HepG2 (cell line): ENCODE results near the gene CTNNA2. TPM values are rescaled to one million over a fixed set of nuclear protein-coding genes. Genes with fewer than 3 reads are reported as not detected.

Source experiments
- ATAC-seq: fragments of 200-7000 bp; cut with Tn5 transposase; 3 replicates; pipeline ENCODE4 v1.9.1; 2020; ENCODE audit warnings: mild to moderate bottlenecking, moderate library complexity
- BruUV-seq: library from RNA; stranded (reverse); fragments of 400-500 nt; replicated peaks from 2 replicates; lab custom pipeline; 2021; lab: Mats Ljungman, UMichigan
- CTCF ChIA-PET: fragments of 300-600 bp; formaldehyde crosslinking; extraction: SDS; loops from one replicate; lab custom pipeline; 2021; ENCODE audit warnings: low total read pairs, inconsistent platforms, low intra/inter-chr PET ratio; lab: Yijun Ruan, JAX
- POLR2A ChIA-PET: fragments of 350-600 bp; sonication (Branson Sonifier 250); formaldehyde crosslinking; loops from one replicate; lab custom pipeline; 2020; ENCODE audit warnings: antibody characterized with exemption, inconsistent platforms; lab: Yijun Ruan, JAX
- DNase-seq: peaks from one replicate; pipeline ENCODE4 v3.0.0-alpha.2; 2015; ENCODE audit warnings: low spot score
- FAIRE-seq: peaks from 3 replicates; lab custom pipeline; 2011; peaks lifted over from hg19 to GRCh38; lab: Jason Lieb, UNC
- H2AFZ ChIP-seq: one replicate; pipeline ENCODE4 v1.6.1; 2011; ENCODE audit warnings: low read length, inconsistent platforms
- H3K27ac ChIP-seq: fragments of 300-600 bp; 3 replicates; pipeline ENCODE4 v1.8.0; 2011; ENCODE audit warnings: mixed run types, mild to moderate bottlenecking, mixed read lengths, low read length, inconsistent platforms; ENCODE audit not compliant: insufficient read depth; ENCODE audit errors: extremely low read length
- H3K27me3 ChIP-seq, 2 experiments: fragments of 200-600 bp in 1 of 2; 2 replicates in 1 of 2; 3 replicates in 1 of 2; pipeline versions ENCODE4 v1.6.0 to v1.8.0; 2011; ENCODE audit warnings: low read length in 2 of 2, mild to moderate bottlenecking in 2 of 2, moderate library complexity in 2 of 2, inconsistent platforms in 1 of 2; ENCODE audit not compliant: insufficient read depth in 2 of 2, control insufficient read depth in 1 of 2
- H3K36me3 ChIP-seq, 2 experiments: fragments of 200-600 bp in 1 of 2; replicated peaks in 1 of 2; 2 replicates in 1 of 2; 3 replicates in 1 of 2; pipeline versions ENCODE4 v1.5.1 to v1.8.0; 2011; ENCODE audit warnings: low read length in 2 of 2, inconsistent platforms in 1 of 2; ENCODE audit not compliant: insufficient read depth in 2 of 2, control insufficient read depth in 1 of 2
- H3K4me1 ChIP-seq: 2 replicates; pipeline ENCODE4 v1.5.1; 2012; ENCODE audit warnings: low read length, inconsistent platforms; ENCODE audit not compliant: insufficient read depth
- H3K4me2 ChIP-seq: 2 replicates; pipeline ENCODE4 v1.6.0; 2011; ENCODE audit warnings: low read depth, low read length, inconsistent platforms
- H3K4me3 ChIP-seq, 3 experiments: fragments of 200-600 bp in 1 of 3; sonication (generic), shearing (Covaris generic) in 1 of 3; replicated peaks in 1 of 3; 2 replicates each; pipeline ENCODE4 v1.5.1; 2011 to 2016; ENCODE audit warnings: low read length in 3 of 3, inconsistent platforms in 2 of 3, low read depth in 2 of 3, mild to moderate bottlenecking in 2 of 3, control low read depth in 1 of 3, mixed read lengths in 1 of 3; ENCODE audit not compliant: insufficient read depth in 1 of 3
- H3K79me2 ChIP-seq: one replicate; pipeline ENCODE4 v1.6.1; 2011; ENCODE audit warnings: low read length, inconsistent platforms; ENCODE audit not compliant: insufficient read depth
- H3K9ac ChIP-seq: 2 replicates; pipeline ENCODE4 v1.6.0; 2011; ENCODE audit warnings: mild to moderate bottlenecking, low read depth, low read length, inconsistent platforms; ENCODE audit not compliant: insufficient read depth
- H3K9me3 ChIP-seq: 2 replicates; pipeline ENCODE4 v1.5.1; 2012; ENCODE audit warnings: mild to moderate bottlenecking, low read length
- H4K20me1 ChIP-seq: 2 replicates; pipeline ENCODE4 v1.6.0; 2011; ENCODE audit warnings: inconsistent platforms, mild to moderate bottlenecking, low read length, moderate library complexity; ENCODE audit not compliant: insufficient read depth
- ASH2L ChIP-seq: fragments of 300-600, 200-600 bp; sonication (generic); IDR thresholded peaks from 2 replicates; pipeline ENCODE4 v1.7.0; 2017; ENCODE audit warnings: low read depth, mild to moderate bottlenecking, moderate library complexity, mixed read lengths, low read length; ENCODE audit not compliant: insufficient read length
- BATF2 ChIP-seq: sonication (generic); formaldehyde crosslinking; IDR thresholded peaks from 2 replicates; pipeline ENCODE4 v1.8.0; 2022; ENCODE audit warnings: mild to moderate bottlenecking, missing genetic modification reagents, moderate library complexity
- ELF4 ChIP-seq: sonication (generic); formaldehyde crosslinking; IDR thresholded peaks from 2 replicates; pipeline ENCODE4 v1.5.0; 2020; ENCODE audit warnings: missing genetic modification reagents, mild to moderate bottlenecking, moderate library complexity, borderline replicate concordance
- ETS1 ChIP-seq: sonication (generic); formaldehyde crosslinking; IDR thresholded peaks from 2 replicates; pipeline ENCODE4 v1.4.0; 2020; ENCODE audit warnings: missing genetic modification reagents
- GTF3A ChIP-seq: sonication (generic); formaldehyde crosslinking; conservative IDR thresholded peaks from 2 replicates; pipeline ENCODE4 v1.4.0; 2020; ENCODE audit warnings: mild to moderate bottlenecking, missing genetic modification reagents
- HIVEP1 ChIP-seq: sonication (generic); formaldehyde crosslinking; IDR thresholded peaks from 2 replicates; pipeline ENCODE4 v1.4.0; 2020; ENCODE audit warnings: mild to moderate bottlenecking, missing genetic modification reagents
- ISX ChIP-seq: sonication (generic); formaldehyde crosslinking; conservative IDR thresholded peaks from 2 replicates; pipeline ENCODE4 v1.5.0; 2020; ENCODE audit warnings: missing genetic modification reagents
- MYNN ChIP-seq: sonication (generic); formaldehyde crosslinking; IDR thresholded peaks from 2 replicates; pipeline ENCODE4 v1.4.0; 2020; ENCODE audit warnings: mild to moderate bottlenecking, low read depth, missing genetic modification reagents
- NFKB2 ChIP-seq: sonication (generic); formaldehyde crosslinking; IDR thresholded peaks from 2 replicates; pipeline ENCODE4 v1.4.0; 2020; ENCODE audit warnings: missing genetic modification reagents, borderline replicate concordance
- NFKBIZ ChIP-seq: IDR thresholded peaks from 2 replicates; pipeline ENCODE4 v1.6.1; 2018; ENCODE audit warnings: missing genetic modification reagents, missing compliant biosample characterization
- SETDB1 ChIP-seq: sonication (generic); formaldehyde crosslinking; IDR thresholded peaks from 2 replicates; pipeline ENCODE4 v1.5.1; 2020; ENCODE audit warnings: missing genetic modification reagents, mild to moderate bottlenecking, borderline replicate concordance
- TOE1 ChIP-seq: sonication (generic); formaldehyde crosslinking; IDR thresholded peaks from 2 replicates; pipeline ENCODE4 v1.4.0; 2020; ENCODE audit warnings: mild to moderate bottlenecking, missing genetic modification reagents
- ZBTB7B ChIP-seq: sonication (generic); formaldehyde crosslinking; IDR thresholded peaks from 2 replicates; pipeline ENCODE4 v1.4.0; 2020; ENCODE audit warnings: missing genetic modification reagents
- ZMYM4 ChIP-seq: sonication (generic); formaldehyde crosslinking; IDR thresholded peaks from 2 replicates; pipeline ENCODE4 v1.8.1; 2023; ENCODE audit warnings: mild to moderate bottlenecking, missing genetic modification reagents
- ZNF292 ChIP-seq: sonication (generic); formaldehyde crosslinking; IDR thresholded peaks from 2 replicates; pipeline ENCODE4 v1.8.1; 2022; ENCODE audit warnings: mild to moderate bottlenecking, low read depth, missing genetic modification reagents, borderline replicate concordance
- ZNF335 ChIP-seq: sonication (generic); formaldehyde crosslinking; IDR thresholded peaks from 2 replicates; pipeline ENCODE4 v1.4.0; 2020; ENCODE audit warnings: missing genetic modification reagents
- ZNF34 ChIP-seq: sonication (generic); formaldehyde crosslinking; IDR thresholded peaks from 2 replicates; pipeline ENCODE4 v1.4.0; 2020; ENCODE audit warnings: mild to moderate bottlenecking, missing genetic modification reagents, borderline replicate concordance
- ZSCAN31 ChIP-seq: sonication (generic); formaldehyde crosslinking; IDR thresholded peaks from 2 replicates; pipeline ENCODE4 v1.5.0; 2020; ENCODE audit warnings: low read depth, mild to moderate bottlenecking, missing genetic modification reagents
- WGBS: methylation state at CpG from one replicate; pipeline ENCODE4 v1.1.6; 2017; ENCODE audit warnings: low lambda C conversion rate; 5-methylcytosine and 5-hydroxymethylcytosine counted together
- in situ Hi-C: cut with HindIII; loops from 2 replicates; pipeline ENCODE4 v1.10.0; 2017; ENCODE audit warnings: low pct_unique_long_range_greater_than_20kb; ENCODE audit not compliant: extremely low pct_ligation_motif_present
- intact Hi-C: fragments of 100-400 bp; cut with micrococcal nuclease; formaldehyde crosslinking; loops from one replicate; pipeline ENCODE4 v1.10.0; 2022; ENCODE audit not compliant: unreplicated experiment
- polyA plus RNA-seq, 8 experiments: library from polyadenylated mRNA; depleted of rRNA in 3 of 8; stranded (reverse) in 7 of 8; unstranded in 1 of 8; fragments of >200 nt; fragmentation: Illumina TruSeq in 4 of 8; extraction: Trizol in 4 of 8; gene quantifications; 2 replicates each; pipeline versions ENCODE4 v1.2.1 to v1.2.3, GENCODE V29; 2011 to 2016; ENCODE audit warnings: low read depth in 4 of 8, missing spikeins in 1 of 8, mixed read lengths in 1 of 8; ENCODE audit not compliant: insufficient read depth in 1 of 8
- total RNA-seq, 5 experiments: library from RNA; depleted of rRNA; stranded (reverse); fragments of >200 nt; fragmentation: Illumina TruSeq; extraction: Trizol; gene quantifications; 2 replicates each; pipeline ENCODE4 v1.2.3, GENCODE V29; 2016; ENCODE audit warnings: low read depth in 1 of 5
- TF ChIP-seq, protein P1 (sequence below): sonication (generic); formaldehyde crosslinking; IDR thresholded peaks from 2 replicates; pipeline ENCODE4 v1.8.1; 2023; ENCODE audit warnings: mild to moderate bottlenecking, missing genetic modification reagents, borderline replicate concordance

CTNNA2 gene
- total and polyA plus RNA-seq, 2 of the 13 experiments (the other 11 are each of a cell fraction or from before 2014, with no cell fraction given) = not detected

GRCh38 chr2:79774016-79774415 is 261.2 kb downstream of the CTNNA2 start:
- Histone ChIP-seq H4K20me1 (no peaks in the 10 kb centered on the region), H3K36me3 (no peaks in the 10 kb centered on the region), H3K79me2 (no peaks in the 10 kb centered on the region), H3K9ac (no peak overlapping the region), H3K27me3 (no peaks in the 10 kb centered on the region), H3K27ac (no peak overlapping the region), H3K9me3 (no peaks in the 10 kb centered on the region), H3K4me2 (no peak overlapping the region), H3K4me3 (no peak overlapping the region), H2AFZ (no peak overlapping the region), H3K4me1 (no peaks in the 10 kb centered on the region)
- DNase-seq (no peak), ATAC-seq (no peak), FAIRE-seq (no peak)
- TF ChIP-seq NFKBIZ (CRISPR knock-in tag) (no peak), ELF4 (CRISPR knock-in tag) (no peak), HIVEP1 (CRISPR knock-in tag) (no peak)
- in situ Hi-C loops (no loop called here), intact Hi-C loops (no loop called here)
- 37% methylated on average over 2 of the region's 2 CpGs for WGBS
- CTCF ChIA-PET = no interaction called here
- BruUV-seq = no TSS peak
- POLR2A ChIA-PET = no interaction called here

- intact Hi-C loops = no loop called here
- in situ Hi-C loops = no loop called here
- POLR2A ChIA-PET = no interaction called here
- Histone ChIP-seq H3K4me2 (no peak overlapping the region), H3K9ac (no peak overlapping the region), H2AFZ (no peak overlapping the region), H3K36me3 (no peaks in the 10 kb centered on the region), H3K79me2 (no peaks in the 10 kb centered on the region), H3K9me3 (no peaks in the 10 kb centered on the region), H3K4me1 (no peaks in the 10 kb centered on the region), H3K4me3 (no peak overlapping the region), H3K27me3 (no peaks in the 10 kb centered on the region), H4K20me1 (no peaks in the 10 kb centered on the region), H3K27ac (no peak overlapping the region)
- no peak for DNase-seq
- no TSS peak for BruUV-seq
- no peak for FAIRE-seq
- WGBS = 33% methylated on average over 2 of the region's 2 CpGs
- ATAC-seq = no peak
- CTCF ChIA-PET = no interaction called here
- TF ChIP-seq ZNF34 (CRISPR knock-in tag) = no peak
- no peak for TF ChIP-seq ZMYM4 (CRISPR knock-in tag)
- TF ChIP-seq ISX = no peak
- no peak for TF ChIP-seq ETS1 (CRISPR knock-in tag)
- no peak for TF ChIP-seq MYNN
- TF ChIP-seq TOE1 (CRISPR knock-in tag) = no peak
- no peak for TF ChIP-seq SETDB1 (CRISPR knock-in tag)
- TF ChIP-seq GTF3A (CRISPR knock-in tag) = no peak
- TF ChIP-seq NFKB2 = no peak
- TF ChIP-seq ZNF292 (CRISPR knock-in tag) = no peak
- no peak for TF ChIP-seq ZSCAN31 (CRISPR knock-in tag)
- TF ChIP-seq BATF2 (CRISPR knock-in tag) = no peak
- no peak for TF ChIP-seq ZNF335 (CRISPR knock-in tag)
- TF ChIP-seq ASH2L = no peak
- no peak for TF ChIP-seq ZBTB7B (CRISPR knock-in tag)
- TF ChIP-seq, protein P1, sequence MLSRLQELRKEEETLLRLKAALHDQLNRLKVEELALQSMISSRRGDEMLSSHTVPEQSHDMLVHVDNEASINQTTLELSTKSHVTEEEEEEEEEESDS (CRISPR knock-in tag) = no peak
Observed at GRCh38 chr2:79776461-79776860, 263.6 kb downstream of the CTNNA2 start.
